ENCODE results near the gene RNF19B.
"Not testable (repeated sequence)": the region's sequence is repeated elsewhere in the genome, so short reads cannot be mapped to it uniquely, and the experiment has no call there.

The RNF19B gene

GRCh38 chr1:32928715-32929114 is 35.9 kb downstream of the RNF19B start:
- no peak for DNase-seq (ENCODE audit: low read depth)

GRCh38 chr1:32928285-32928684 is 36.3 kb downstream of the RNF19B start:
- no peak for DNase-seq (ENCODE audit: low read depth)

- no peak for DNase-seq (ENCODE audit: low read depth)
Observed at GRCh38 chr1:32927441-32927840, 37.2 kb downstream of the RNF19B start.

GRCh38 chr1:32926562-32926961 is 38.0 kb downstream of the RNF19B start:
- DNase-seq (ENCODE audit: low read depth), result no peak

- DNase-seq (ENCODE audit: low read depth), result no peak
Observed at GRCh38 chr1:32925403-32926162, 39.0 kb downstream of the RNF19B start.

GRCh38 chr1:32924881-32925344 is 39.7 kb downstream of the RNF19B start:
- DNase-seq (ENCODE audit: low read depth), result no peak

- DNase-seq (ENCODE audit: low read depth), result no peak
Observed at GRCh38 chr1:32920833-32921232, 43.8 kb downstream of the RNF19B start.

GRCh38 chr1:32919811-32920733 is 44.5 kb downstream of the RNF19B start:
- DNase-seq (ENCODE audit: low read depth), result no peak

- no peak for DNase-seq (ENCODE audit: low read depth)
Observed at GRCh38 chr1:32918179-32918578, 46.4 kb downstream of the RNF19B start.

GRCh38 chr1:32917521-32917920 is 47.1 kb downstream of the RNF19B start:
- no peak for DNase-seq (ENCODE audit: low read depth)

GRCh38 chr1:32915766-32916706 is 48.6 kb downstream of the RNF19B start:
- peak; percentile 38 for DNase-seq (ENCODE audit: low read depth)

GRCh38 chr1:32910319-32910718 is 54.3 kb downstream of the RNF19B start:
- no peak for DNase-seq (ENCODE audit: low read depth)

GRCh38 chr1:32907435-32907834 is 57.2 kb downstream of the RNF19B start:
- no peak for DNase-seq (ENCODE audit: low read depth)

- DNase-seq (ENCODE audit: low read depth), result no peak
Observed at GRCh38 chr1:32906654-32907053, 58.0 kb downstream of the RNF19B start.

- not testable (repeated sequence) for DNase-seq (ENCODE audit: low read depth)
Observed at GRCh38 chr1:32905588-32905987, 59.0 kb downstream of the RNF19B start.

GRCh38 chr1:32904797-32905196 is 59.8 kb downstream of the RNF19B start:
- no peak for DNase-seq (ENCODE audit: low read depth)

GRCh38 chr1:32903991-32904785 is 60.4 kb downstream of the RNF19B start:
- DNase-seq (ENCODE audit: low read depth), result no peak

GRCh38 chr1:32902535-32902920 is 62.1 kb downstream of the RNF19B start:
- DNase-seq (ENCODE audit: low read depth), result no peak

GRCh38 chr1:32901823-32902534 is 62.6 kb downstream of the RNF19B start:
- DNase-seq (ENCODE audit: low read depth), result no peak

Measured in HS-27A (cell line).